A673 (cell line): ENCODE data around the gene NHLRC1.

Experiments used
- CTCF ChIP-seq: fragments of 300-800, 200-600 bp; sonication (generic); conservative IDR thresholded peaks from 2 replicates; pipeline ENCODE4 v1.5.1; 2017; ENCODE audit warnings: low read depth, mild to moderate bottlenecking, antibody characterized with exemption, low read length, moderate library complexity, mixed read lengths
- EZH2 ChIP-seq: fragments of 200-600 bp; sonication (generic); IDR thresholded peaks from 2 replicates; pipeline ENCODE4 v1.6.1; 2017; ENCODE audit warnings: borderline replicate concordance, low read depth, mild to moderate bottlenecking, mixed read lengths, antibody characterized with exemption, low read length; ENCODE audit not compliant: poor library complexity, severe bottlenecking

- TF ChIP-seq CTCF (no peak), EZH2 (no peak)
Observed at GRCh38 chr6:18080544-18080943, 41.9 kb downstream of the NHLRC1 start.
